Testis (tissue), 3 donors: ENCODE results near the gene GGCX. TPM values are rescaled to one million over a fixed set of nuclear protein-coding genes. Genes with fewer than 3 reads are reported as not detected.

Experiments used
- DNase-seq: peaks from one replicate; pipeline ENCODE4 v3.0.0-alpha.2; 2019
- H3K27ac ChIP-seq, 2 donors: fragments of 200-600 bp; sonication (generic); one replicate each; pipeline ENCODE4 v1.5.1; 2019
- H3K27me3 ChIP-seq: fragments of 200-600 bp; sonication (generic); one replicate; pipeline ENCODE4 v1.5.1; 2019
- H3K36me3 ChIP-seq: fragments of 200-600 bp; sonication (generic); one replicate; pipeline ENCODE4 v1.5.1; 2017; ENCODE audit warnings: low read depth; ENCODE audit errors: missing control alignments
- H3K4me1 ChIP-seq: fragments of 200-600 bp; sonication (generic); one replicate; pipeline ENCODE4 v1.5.1; 2019
- H3K4me3 ChIP-seq, 2 donors: fragments of 200-600 bp; sonication (generic); one replicate each; pipeline ENCODE4 v1.5.1; 2017 to 2019
- H3K9me3 ChIP-seq: fragments of 200-600 bp; sonication (generic); one replicate; pipeline ENCODE4 v1.5.1; 2017
- CTCF ChIP-seq, 3 experiments: fragments of 450-650 bp in 2 of 3; fragments of 200-600 bp in 1 of 3; sonication (generic) in 1 of 3; IDR thresholded peaks; one replicate each; pipeline ENCODE4 v1.5.1; 2016 to 2019; ENCODE audit warnings: antibody characterized with exemption in 3 of 3, mild to moderate bottlenecking in 2 of 3, moderate library complexity in 1 of 3
- POLR2A ChIP-seq: fragments of 450-650 bp; IDR thresholded peaks from one replicate; pipeline ENCODE4 v1.6.1; 2017; ENCODE audit warnings: antibody characterized with exemption, mild to moderate bottlenecking, moderate library complexity
- WGBS, 2 donors: methylation state at CpG; one replicate each; pipeline ENCODE4 v1.1.5; 2018; 5-methylcytosine and 5-hydroxymethylcytosine counted together
- intact Hi-C: fragments of 100-400 bp; cut with DNase I; formaldehyde crosslinking; loops from one replicate; pipeline ENCODE4 v1.15.1; 2023; ENCODE audit warnings: low total_unique reads
- polyA plus RNA-seq: library from polyadenylated mRNA; stranded (reverse); fragments of 350-450 nt; fragmentation: Illumina TruSeq; extraction: RNeasy Lipid Tissue Mini Kit (QIAGEN cat#74804); gene quantifications from one replicate; pipeline ENCODE4 v1.2.3, GENCODE V29; 2014; ENCODE audit warnings: low read depth, low replicate concordance; ENCODE audit not compliant: insufficient read depth
- total RNA-seq, 2 donors: library from RNA; depleted of rRNA; stranded (reverse); fragments of >200 nt; gene quantifications; one replicate each; pipeline ENCODE4 v1.2.3, GENCODE V29; 2016

Gene GGCX
- total and polyA plus RNA-seq, 3 donors from 2014 or later: 21.1 to 31.8 (median 26.8) TPM

DNA sequence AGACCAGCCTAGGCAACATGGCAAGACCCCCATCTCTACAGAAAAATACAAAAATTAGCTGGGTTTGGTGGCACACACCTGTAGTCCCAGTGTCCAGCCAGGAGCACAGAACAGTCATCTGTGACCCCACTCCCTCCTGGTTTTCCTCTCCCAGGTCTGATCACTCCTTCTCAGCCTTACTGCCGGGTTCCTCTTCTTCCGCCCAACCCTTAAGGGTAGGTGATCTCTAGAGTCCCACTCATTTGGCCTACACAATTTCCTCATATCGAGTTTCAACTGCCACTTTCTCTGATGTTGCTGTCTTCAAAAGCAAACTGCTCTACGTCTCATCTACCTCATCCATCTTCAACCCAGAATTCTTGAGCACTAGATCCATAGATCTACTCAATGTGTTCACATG lies 35.7 kb downstream of the GGCX start:
- no peaks in the 10 kb centered on the region for H3K9me3 ChIP-seq
- peak overlapping the region in 1 of 2 donors; percentile 43 for H3K27ac ChIP-seq
- TF ChIP-seq POLR2A (no peak), CTCF (IDR thresholded peaks at IDR 0.05) (no peak)
- no peak overlapping the region for H3K4me3 ChIP-seq
- intact Hi-C loops: no loop called here
- H3K4me1 ChIP-seq: peaks cover 19% of the 10 kb centered on the region
- no peaks in the 10 kb centered on the region for H3K27me3 ChIP-seq
- H3K36me3 ChIP-seq: no peaks in the 10 kb centered on the region
- DNase-seq: no peak
- 87 to 92% methylated on average over 4 of the region's 4 CpGs for WGBS, 2 donors

DNA sequence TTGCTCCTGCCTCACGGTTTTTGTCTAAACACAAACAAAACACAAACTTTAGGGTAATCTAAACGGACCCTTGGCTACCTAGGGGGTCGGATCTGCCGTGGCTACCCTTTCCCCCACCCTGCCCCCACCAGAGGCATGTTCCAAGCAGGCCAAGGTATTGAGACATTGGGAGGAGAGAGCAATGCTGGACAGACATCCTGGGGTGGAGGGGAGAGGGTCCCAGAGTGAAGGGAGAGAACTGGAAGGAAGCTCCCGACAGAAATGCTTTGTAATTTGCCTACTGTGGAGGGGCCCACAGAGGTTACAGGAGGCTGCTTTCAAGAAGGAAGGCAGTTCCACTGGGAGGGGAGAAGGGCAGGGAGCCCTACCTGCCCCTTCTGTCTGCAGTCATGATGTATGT lies 36.3 kb downstream of the GGCX start:
- Histone ChIP-seq H3K4me1 (peaks cover 19% of the 10 kb centered on the region), H3K4me3 (no peak overlapping the region), H3K27ac (peak overlapping the region; percentile 28 to 43), H3K36me3 (no peaks in the 10 kb centered on the region), H3K9me3 (no peaks in the 10 kb centered on the region), H3K27me3 (no peaks in the 10 kb centered on the region)
- TF ChIP-seq POLR2A (no peak), CTCF (IDR thresholded peaks at IDR 0.05) (no peak)
- 65 to 73% methylated on average over 5 of the region's 5 CpGs for WGBS, 2 donors
- no peak for DNase-seq
- intact Hi-C loops: no loop called here

- no peak overlapping the region for H3K4me3 ChIP-seq
- intact Hi-C loops: no loop called here
- WGBS, 2 donors: 24 to 35% methylated on average over 8 of the region's 8 CpGs
- H3K27me3 ChIP-seq: no peaks in the 10 kb centered on the region
- TF ChIP-seq POLR2A: no peak
- no peak for TF ChIP-seq CTCF (IDR thresholded peaks at IDR 0.05)
- H3K4me1 ChIP-seq: peaks cover 19% of the 10 kb centered on the region
- no peaks in the 10 kb centered on the region for H3K9me3 ChIP-seq
- DNase-seq: no peak
- H3K27ac ChIP-seq: peak overlapping the region; percentile 28 to 43
- H3K36me3 ChIP-seq: no peaks in the 10 kb centered on the region
These were observed 36.9 kb downstream of the GGCX start for GRCh38 chr2:85524336-85524908.

GRCh38 chr2:85523903-85524335 lies 37.4 kb downstream of the GGCX start:
- peak overlapping the region; percentile 28 to 43 for H3K27ac ChIP-seq
- no peak for DNase-seq
- no peaks in the 10 kb centered on the region for H3K36me3 ChIP-seq
- H3K4me1 ChIP-seq: peaks cover 19% of the 10 kb centered on the region
- TF ChIP-seq POLR2A: no peak
- TF ChIP-seq CTCF (IDR thresholded peaks at IDR 0.05): no peak
- no peak overlapping the region for H3K4me3 ChIP-seq
- WGBS, 2 donors: 52 to 64% methylated on average over 5 of the region's 5 CpGs
- intact Hi-C loops: no loop called here
- no peaks in the 10 kb centered on the region for H3K27me3 ChIP-seq
- no peaks in the 10 kb centered on the region for H3K9me3 ChIP-seq
